ENCODE measurements around the gene WRNIP1. TPM values are rescaled to one million over a fixed set of nuclear protein-coding genes. Genes with fewer than 3 reads are reported as not detected.

Gene WRNIP1
- total RNA-seq, 1 donor from 2014 or later: 31.5 TPM

GRCh38 chr6:2731281-2731909 lies 33.8 kb upstream of the WRNIP1 start:
- Mint-ChIP-seq H3K9me3 (ENCODE audit: unreplicated experiment) (no peaks in the 10 kb centered on the region), H3K36me3 (ENCODE audit: low read depth, unreplicated experiment) (no peaks in the 10 kb centered on the region), H3K27ac (ENCODE audit: unreplicated experiment) (no peak overlapping the region), H3K4me1 (ENCODE audit: low read depth, unreplicated experiment) (peaks cover 2% of the 10 kb centered on the region), H3K4me3 (ENCODE audit: unreplicated experiment) (no peak overlapping the region), H3K27me3 (ENCODE audit: low read depth, unreplicated experiment) (no peaks in the 10 kb centered on the region)
- no peak overlapping the region for H3K27ac ChIP-seq (ENCODE audit: low read depth, low read length)
- no peaks in the 10 kb centered on the region for H3K9me3 ChIP-seq (ENCODE audit: insufficient read depth, low read depth, low read length)
- no peaks in the 10 kb centered on the region for H3K4me1 ChIP-seq (ENCODE audit: insufficient read depth, low read length)
- no peaks in the 10 kb centered on the region for H3K79me2 ChIP-seq (ENCODE audit: insufficient read depth, low read length)
- H3K4me2 ChIP-seq (ENCODE audit: low read length): peak overlapping the region; percentile 8
- no peaks in the 10 kb centered on the region for H3K27me3 ChIP-seq (ENCODE audit: insufficient read depth, low read length)
- FAIRE-seq (no peak), DNase-seq (ENCODE audit: low read depth) (peak; percentile 42)
- H2AFZ ChIP-seq (ENCODE audit: low read depth, low read length): no peak overlapping the region
- no peak for TF ChIP-seq CTCF (IDR thresholded peaks at IDR 0.05; ENCODE audit: insufficient read depth, low read depth, low read length)
- TF ChIP-seq EZH2 (IDR thresholded peaks at IDR 0.05; ENCODE audit: insufficient read depth, low read length): no peak
- H4K20me1 ChIP-seq (ENCODE audit: insufficient read depth, low read length): no peaks in the 10 kb centered on the region
- no peaks in the 10 kb centered on the region for H3K36me3 ChIP-seq (ENCODE audit: insufficient read depth, low read length)
- no peak overlapping the region for H3K9ac ChIP-seq (ENCODE audit: low read length)
- H3K4me3 ChIP-seq (ENCODE audit: insufficient read depth, low read depth, low read length): no peak overlapping the region

- Mint-ChIP-seq H3K36me3 (ENCODE audit: low read depth, unreplicated experiment) (no peaks in the 10 kb centered on the region), H3K4me3 (ENCODE audit: unreplicated experiment) (no peak overlapping the region), H3K9me3 (ENCODE audit: unreplicated experiment) (no peaks in the 10 kb centered on the region), H3K27me3 (ENCODE audit: low read depth, unreplicated experiment) (no peaks in the 10 kb centered on the region), H3K27ac (ENCODE audit: unreplicated experiment) (no peak overlapping the region), H3K4me1 (ENCODE audit: low read depth, unreplicated experiment) (peaks cover 2% of the 10 kb centered on the region)
- Histone ChIP-seq H3K79me2 (ENCODE audit: insufficient read depth, low read length) (no peaks in the 10 kb centered on the region), H3K36me3 (ENCODE audit: insufficient read depth, low read length) (no peaks in the 10 kb centered on the region), H4K20me1 (ENCODE audit: insufficient read depth, low read length) (no peaks in the 10 kb centered on the region), H3K9ac (ENCODE audit: low read length) (no peak overlapping the region), H3K9me3 (ENCODE audit: insufficient read depth, low read depth, low read length) (no peaks in the 10 kb centered on the region), H3K27me3 (ENCODE audit: insufficient read depth, low read length) (no peaks in the 10 kb centered on the region), H3K4me2 (ENCODE audit: low read length) (no peak overlapping the region), H2AFZ (ENCODE audit: low read depth, low read length) (no peak overlapping the region), H3K4me3 (ENCODE audit: insufficient read depth, low read depth, low read length) (no peak overlapping the region), H3K4me1 (ENCODE audit: insufficient read depth, low read length) (no peaks in the 10 kb centered on the region), H3K27ac (ENCODE audit: low read depth, low read length) (no peak overlapping the region)
- DNase-seq (ENCODE audit: low read depth) (no peak), FAIRE-seq (no peak)
- TF ChIP-seq CTCF (IDR thresholded peaks at IDR 0.05; ENCODE audit: insufficient read depth, low read depth, low read length) (no peak), EZH2 (IDR thresholded peaks at IDR 0.05; ENCODE audit: insufficient read depth, low read length) (no peak)
These were observed 32.6 kb upstream of the WRNIP1 start for GRCh38 chr6:2732503-2733089.

GRCh38 chr6:2733324-2733723 lies 31.9 kb upstream of the WRNIP1 start:
- Histone ChIP-seq H3K4me2 (ENCODE audit: low read length) (no peak overlapping the region), H3K9me3 (ENCODE audit: insufficient read depth, low read depth, low read length) (no peaks in the 10 kb centered on the region), H3K36me3 (ENCODE audit: insufficient read depth, low read length) (no peaks in the 10 kb centered on the region), H3K9ac (ENCODE audit: low read length) (no peak overlapping the region), H4K20me1 (ENCODE audit: insufficient read depth, low read length) (no peaks in the 10 kb centered on the region), H2AFZ (ENCODE audit: low read depth, low read length) (no peak overlapping the region), H3K27me3 (ENCODE audit: insufficient read depth, low read length) (no peaks in the 10 kb centered on the region), H3K79me2 (ENCODE audit: insufficient read depth, low read length) (no peaks in the 10 kb centered on the region), H3K4me3 (ENCODE audit: insufficient read depth, low read depth, low read length) (no peak overlapping the region), H3K4me1 (ENCODE audit: insufficient read depth, low read length) (no peaks in the 10 kb centered on the region), H3K27ac (ENCODE audit: low read depth, low read length) (no peak overlapping the region)
- DNase-seq (ENCODE audit: low read depth): peak; percentile 46
- H3K4me3 Mint-ChIP-seq (ENCODE audit: unreplicated experiment): no peak overlapping the region
- H3K27ac Mint-ChIP-seq (ENCODE audit: unreplicated experiment): no peak overlapping the region
- no peak for FAIRE-seq
- H3K36me3 Mint-ChIP-seq (ENCODE audit: low read depth, unreplicated experiment): no peaks in the 10 kb centered on the region
- no peaks in the 10 kb centered on the region for H3K27me3 Mint-ChIP-seq (ENCODE audit: low read depth, unreplicated experiment)
- no peak for TF ChIP-seq CTCF (IDR thresholded peaks at IDR 0.05; ENCODE audit: insufficient read depth, low read depth, low read length)
- no peak for TF ChIP-seq EZH2 (IDR thresholded peaks at IDR 0.05; ENCODE audit: insufficient read depth, low read length)
- no peaks in the 10 kb centered on the region for H3K9me3 Mint-ChIP-seq (ENCODE audit: unreplicated experiment)
- H3K4me1 Mint-ChIP-seq (ENCODE audit: low read depth, unreplicated experiment): peaks cover 2% of the 10 kb centered on the region

All from astrocyte (in vitro differentiated cells and primary cell).